Measurements from ENCODE around the gene GAS6. TPM values are rescaled to one million over a fixed set of nuclear protein-coding genes. Genes with fewer than 3 reads are reported as not detected.

The GAS6 gene
- total RNA-seq, 1 experiment from 2014 or later, result 49.4 TPM

GRCh38 chr13:113789167-113789566 is 74.7 kb downstream of the GAS6 start:
- POLR2A ChIA-PET, result no interaction called here
- ATAC-seq, result no peak
- Histone ChIP-seq H2AFZ (ENCODE audit: low read depth, low read length, poor library complexity, severe bottlenecking) (no peak overlapping the region), H3K4me3 (replicated peaks in 1 of 2; ENCODE audit: low read depth in 1 of 2, low read length in 2 of 2) (no peak overlapping the region), H3K36me3 (ENCODE audit: control insufficient read depth in 1 of 2, insufficient read depth in 2 of 2, low read length in 2 of 2) (no peaks in the 10 kb centered on the region), H4K20me1 (ENCODE audit: insufficient read depth) (no peaks in the 10 kb centered on the region), H3K79me2 (ENCODE audit: insufficient read depth, low read length) (no peaks in the 10 kb centered on the region), H3K9me2 (ENCODE audit: insufficient read depth) (no peaks in the 10 kb centered on the region), H3K4me2 (ENCODE audit: low read length) (no peak overlapping the region), H3K9ac (ENCODE audit: low read length) (no peak overlapping the region), H3K4me1 (ENCODE audit: control insufficient read depth in 1 of 2, insufficient read depth in 2 of 2, low read length in 2 of 2) (peaks cover 12 to 16% of the 10 kb centered on the region in 2 experiments), H3K27ac (ENCODE audit: low read depth, low read length) (no peak overlapping the region), H3K27me3 (ENCODE audit: insufficient read depth, low read length) (no peaks in the 10 kb centered on the region), H3K9me3 (ENCODE audit: control insufficient read depth in 1 of 2, insufficient read depth in 1 of 2, low read depth in 1 of 2, low read length in 2 of 2) (no peaks in the 10 kb centered on the region)
- no peak for DNase-seq (ENCODE audit: low read depth, low spot score)
- BruUV-seq (replicated peaks), result no TSS peak
- RAD21 ChIA-PET (ENCODE audit: low non-redundant PET in 1 of 2, low total read pairs in 2 of 2, uncharacterized antibody in 2 of 2, unreplicated experiment in 2 of 2), result no interaction called here
- no peak for TF ChIP-seq EZH2phosphoT487 (IDR thresholded peaks at IDR 0.05; ENCODE audit: borderline replicate concordance)
- no peak for TF ChIP-seq ZNF274 (IDR thresholded peaks at IDR 0.05; ENCODE audit: low read depth, low read length)
- TF ChIP-seq ZBTB33 (IDR thresholded peaks at IDR 0.05; ENCODE audit: extremely low read depth, insufficient replicate concordance, low read length), result no peak
- no peak for TF ChIP-seq SRF (IDR thresholded peaks at IDR 0.05; ENCODE audit: low read depth)
- TF ChIP-seq JUND (IDR thresholded peaks at IDR 0.05), result no peak
- TF ChIP-seq EGR1 (IDR thresholded peaks at IDR 0.05; ENCODE audit: low read depth), result no peak
- TF ChIP-seq POLR2A (IDR thresholded peaks at IDR 0.05; ENCODE audit: borderline replicate concordance, extremely low read depth, insufficient read depth, insufficient read length), result no peak
- TF ChIP-seq POLR2AphosphoS5 (IDR thresholded peaks at IDR 0.05; ENCODE audit: low read depth, low read length), result no peak
- TF ChIP-seq REST (IDR thresholded peaks at IDR 0.05; ENCODE audit: low read depth), result no peak
- TF ChIP-seq FOSL1 (IDR thresholded peaks at IDR 0.05; ENCODE audit: low read depth), result no peak
- no peak for TF ChIP-seq ELF1 (IDR thresholded peaks at IDR 0.05; ENCODE audit: borderline replicate concordance, low read depth)
- intact Hi-C loops (cut with micrococcal nuclease), result no loop called here
- CTCF ChIA-PET, result no interaction called here

Data from HCT116 (cell line).